Prostate gland (tissue), 2 donors: ENCODE data around the gene STX16. TPM values are rescaled to one million over a fixed set of nuclear protein-coding genes. Genes with fewer than 3 reads are reported as not detected.

Experiments used
- DNase-seq: peaks from one replicate; pipeline ENCODE4 v3.0.0-alpha.2; 2019; ENCODE audit warnings: low spot score
- H3K27ac ChIP-seq, 2 donors: fragments of 200-600 bp; sonication (generic); 2 replicates each; pipeline ENCODE4 v1.5.1; 2017 to 2019
- H3K27me3 ChIP-seq: fragments of 200-600 bp; sonication (generic); replicated peaks from 2 replicates; pipeline ENCODE4 v1.5.1; 2019; ENCODE audit not compliant: insufficient read depth
- H3K36me3 ChIP-seq, 2 donors: fragments of 200-600 bp; sonication (generic); 1 replicate in 1 of 2; 2 replicates in 1 of 2; pipeline versions ENCODE4 v1.5.1 to v1.8.1; 2017 to 2019
- H3K4me1 ChIP-seq: fragments of 200-600 bp; sonication (generic); replicated peaks from 2 replicates; pipeline ENCODE4 v1.5.1; 2019
- H3K4me3 ChIP-seq, 2 donors: fragments of 200-600 bp; sonication (generic); 2 replicates each; pipeline ENCODE4 v1.5.1; 2017 to 2019
- H3K9me3 ChIP-seq: fragments of 200-600 bp; sonication (generic); 2 replicates; pipeline ENCODE4 v1.5.1; 2017
- POLR2A ChIP-seq: fragments of 450-650 bp; IDR thresholded peaks from one replicate; pipeline ENCODE4 v1.6.1; 2016; ENCODE audit warnings: antibody characterized with exemption, mild to moderate bottlenecking
- POLR2AphosphoS5 ChIP-seq: sonication (generic); formaldehyde crosslinking; IDR thresholded peaks from one replicate; pipeline ENCODE4 v1.6.1; 2017; ENCODE audit warnings: antibody characterized with exemption
- WGBS: methylation state at CpG from one replicate; pipeline ENCODE4 v1.1.5; 2018; 5-methylcytosine and 5-hydroxymethylcytosine counted together
- intact Hi-C: fragments of 100-400 bp; cut with DNase I; formaldehyde crosslinking; loops from one replicate; pipeline ENCODE4 v1.14.2; 2022
- total RNA-seq, 2 donors: library from RNA; depleted of rRNA; stranded (reverse); fragments of >200 nt; gene quantifications; one replicate each; pipeline ENCODE4 v1.1.0, GENCODE V29; 2016
- TF ChIP-seq, protein P1 (sequence below), 4 experiments: fragments of 200-600 bp in 2 of 4; fragments of 450-650 bp in 2 of 4; sonication (generic) in 2 of 4; IDR thresholded peaks; 1 replicate in 3 of 4; 2 replicates in 1 of 4; pipeline ENCODE4 v1.5.1; 2016 to 2019; ENCODE audit warnings: antibody characterized with exemption in 4 of 4, mild to moderate bottlenecking in 2 of 4, moderate library complexity in 2 of 4

Gene STX16
- total RNA-seq, 2 donors from 2014 or later, result 34.3 to 115 TPM

DNA sequence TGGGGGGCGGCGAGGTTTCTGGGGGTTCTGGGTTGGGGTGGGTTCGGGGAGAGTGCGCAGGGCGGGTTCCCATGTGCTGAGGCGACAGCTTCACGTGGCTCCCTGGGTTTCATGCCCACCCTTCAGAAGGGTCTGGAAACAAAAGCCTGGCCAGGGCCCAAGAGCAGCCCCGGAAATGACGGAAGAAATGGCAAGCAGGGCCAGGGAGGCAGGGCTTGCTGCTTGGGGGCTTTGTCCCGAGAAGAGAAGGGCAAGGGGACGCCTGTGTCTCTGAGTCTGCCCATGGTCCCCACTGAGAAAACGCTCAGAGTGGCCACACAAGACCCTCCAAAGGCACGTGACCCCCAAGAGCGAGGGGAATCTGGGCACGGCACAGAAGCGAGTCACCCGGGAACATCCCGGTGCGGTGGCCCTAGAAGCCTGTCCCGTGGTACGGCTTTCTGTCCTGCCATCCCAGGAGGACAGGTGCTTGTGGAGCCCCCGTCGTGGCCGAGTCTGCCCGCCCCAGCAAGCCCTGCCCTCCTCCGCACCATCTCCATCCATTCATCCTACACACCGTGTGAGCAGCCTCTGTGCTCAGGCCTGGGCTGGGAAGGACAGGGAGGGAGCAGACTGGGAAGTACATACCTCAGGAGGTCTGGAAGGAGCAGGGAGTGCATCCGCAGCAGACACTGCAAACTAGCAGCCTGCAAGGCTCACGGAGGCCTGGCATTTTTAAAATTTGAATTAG is 50.5 kb downstream of the STX16 start:
- no peaks in the 10 kb centered on the region for H3K27me3 ChIP-seq
- no peaks in the 10 kb centered on the region for H3K9me3 ChIP-seq
- WGBS, result 88% methylated on average over 26 of the region's 29 CpGs
- intact Hi-C loops, result no loop called here
- peaks cover 0 to 4% of the 10 kb centered on the region in 2 donors for H3K36me3 ChIP-seq
- no peaks in the 10 kb centered on the region for H3K4me1 ChIP-seq
- H3K27ac ChIP-seq, result no peak overlapping the region
- H3K4me3 ChIP-seq, result no peak overlapping the region
- TF ChIP-seq, protein P1, sequence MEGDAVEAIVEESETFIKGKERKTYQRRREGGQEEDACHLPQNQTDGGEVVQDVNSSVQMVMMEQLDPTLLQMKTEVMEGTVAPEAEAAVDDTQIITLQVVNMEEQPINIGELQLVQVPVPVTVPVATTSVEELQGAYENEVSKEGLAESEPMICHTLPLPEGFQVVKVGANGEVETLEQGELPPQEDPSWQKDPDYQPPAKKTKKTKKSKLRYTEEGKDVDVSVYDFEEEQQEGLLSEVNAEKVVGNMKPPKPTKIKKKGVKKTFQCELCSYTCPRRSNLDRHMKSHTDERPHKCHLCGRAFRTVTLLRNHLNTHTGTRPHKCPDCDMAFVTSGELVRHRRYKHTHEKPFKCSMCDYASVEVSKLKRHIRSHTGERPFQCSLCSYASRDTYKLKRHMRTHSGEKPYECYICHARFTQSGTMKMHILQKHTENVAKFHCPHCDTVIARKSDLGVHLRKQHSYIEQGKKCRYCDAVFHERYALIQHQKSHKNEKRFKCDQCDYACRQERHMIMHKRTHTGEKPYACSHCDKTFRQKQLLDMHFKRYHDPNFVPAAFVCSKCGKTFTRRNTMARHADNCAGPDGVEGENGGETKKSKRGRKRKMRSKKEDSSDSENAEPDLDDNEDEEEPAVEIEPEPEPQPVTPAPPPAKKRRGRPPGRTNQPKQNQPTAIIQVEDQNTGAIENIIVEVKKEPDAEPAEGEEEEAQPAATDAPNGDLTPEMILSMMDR (IDR thresholded peaks at IDR 0.05), result no peak
- TF ChIP-seq POLR2AphosphoS5, result no peak
- no peak for DNase-seq

- 99% methylated on average over 9 of the region's 9 CpGs for WGBS
- intact Hi-C loops, result no loop called here
- Histone ChIP-seq H3K4me1 (no peaks in the 10 kb centered on the region), H3K27me3 (no peaks in the 10 kb centered on the region), H3K36me3 (peaks cover 0 to under 1% of the 10 kb centered on the region in 2 donors), H3K27ac (no peak overlapping the region), H3K4me3 (no peak overlapping the region), H3K9me3 (no peaks in the 10 kb centered on the region)
- TF ChIP-seq POLR2AphosphoS5, result no peak
- TF ChIP-seq, protein P1 (IDR thresholded peaks at IDR 0.05), result no peak
- TF ChIP-seq POLR2A, result no peak
- no peak for DNase-seq
Observed at GRCh38 chr20:58702161-58702510, 51.1 kb downstream of the STX16 start.

DNA sequence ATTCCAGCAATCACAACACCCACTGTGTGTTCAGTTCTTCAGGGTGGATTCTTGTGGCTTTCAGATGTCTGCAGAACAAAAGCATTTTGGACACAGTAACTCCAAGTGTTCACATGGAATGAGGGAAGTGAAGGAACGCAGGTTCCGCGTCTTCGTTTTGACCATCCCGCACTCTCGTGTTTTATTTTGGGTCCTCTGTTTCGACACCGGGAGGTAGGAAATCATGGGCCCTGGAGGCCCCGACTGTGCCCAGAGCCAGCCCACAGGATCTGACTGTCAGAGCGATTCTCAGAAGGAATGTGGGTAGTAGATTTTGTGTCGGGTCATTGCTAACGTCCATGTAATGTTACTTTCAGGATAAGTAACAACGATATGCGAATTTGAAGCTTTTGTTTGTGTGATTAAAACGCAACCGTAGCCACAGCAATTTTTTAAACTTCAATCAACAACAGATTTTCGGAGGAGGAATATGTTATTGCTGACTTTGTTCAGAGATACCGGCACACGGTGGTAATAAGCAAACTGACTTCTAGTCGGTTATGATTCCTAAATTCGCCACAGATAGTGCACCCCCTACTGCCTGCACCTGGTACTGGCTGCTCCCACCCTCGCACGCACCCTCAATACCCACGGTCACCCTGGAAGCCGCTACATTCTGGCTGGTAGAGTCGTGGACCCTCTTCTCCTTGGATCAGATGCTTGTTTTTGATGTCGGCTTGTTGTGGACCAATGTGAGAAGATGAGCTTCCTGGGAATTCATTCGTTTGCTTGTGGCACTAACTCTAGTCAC is 52.0 kb downstream of the STX16 start:
- intact Hi-C loops, result no loop called here
- WGBS, result 94% methylated on average over 28 of the region's 28 CpGs

DNA sequence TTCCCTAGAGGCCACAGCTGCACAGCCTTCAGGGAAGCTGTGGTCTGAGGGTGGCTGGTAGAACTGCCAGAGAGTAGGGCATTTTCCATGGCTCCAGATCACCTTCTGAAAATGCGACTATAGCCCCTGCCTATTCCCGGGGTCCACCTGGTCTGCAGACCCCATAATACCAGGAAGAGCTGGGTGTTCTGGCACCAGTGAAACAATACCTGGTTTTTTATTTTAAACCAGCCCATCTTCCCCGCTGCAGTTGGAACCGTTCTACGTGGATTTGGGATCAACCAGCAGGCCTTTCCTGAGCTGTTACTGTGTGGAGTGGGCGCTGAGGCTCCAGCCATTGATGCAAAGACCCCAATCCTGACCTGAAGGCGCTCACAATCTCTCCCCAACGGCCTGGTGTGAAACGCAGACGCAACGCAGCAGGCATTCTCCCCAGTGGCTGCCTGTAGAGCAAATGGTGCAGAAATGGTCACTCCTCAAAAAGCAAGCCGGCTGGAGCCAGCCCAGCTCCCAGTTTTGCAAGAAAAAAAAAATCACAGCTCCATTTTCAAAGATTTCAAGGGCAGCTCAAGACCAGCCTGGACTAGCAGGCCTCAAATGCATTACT is 52.8 kb downstream of the STX16 start:
- H3K4me1 ChIP-seq, result no peaks in the 10 kb centered on the region
- 98% methylated on average over 12 of the region's 12 CpGs for WGBS
- no peak for DNase-seq

More for the DNA sequence above, 52.0 kb downstream of the STX16 start:
- Histone ChIP-seq H3K27ac (no peak overlapping the region), H3K36me3 (no peaks in the 10 kb centered on the region), H3K9me3 (no peaks in the 10 kb centered on the region), H3K27me3 (no peaks in the 10 kb centered on the region), H3K4me1 (no peaks in the 10 kb centered on the region), H3K4me3 (no peak overlapping the region)
- DNase-seq, result no peak
- no peak for TF ChIP-seq POLR2A
- no peak for TF ChIP-seq POLR2AphosphoS5
- TF ChIP-seq, protein P1 (IDR thresholded peaks at IDR 0.05), result no peak

More for the DNA sequence above, 52.8 kb downstream of the STX16 start:
- no peaks in the 10 kb centered on the region for H3K36me3 ChIP-seq
- intact Hi-C loops, result no loop called here
- H3K4me3 ChIP-seq, result no peak overlapping the region
- no peaks in the 10 kb centered on the region for H3K9me3 ChIP-seq
- no peaks in the 10 kb centered on the region for H3K27me3 ChIP-seq
- TF ChIP-seq, protein P1 (IDR thresholded peaks at IDR 0.05), result no peak
- TF ChIP-seq POLR2A, result no peak
- TF ChIP-seq POLR2AphosphoS5, result no peak
- H3K27ac ChIP-seq, result no peak overlapping the region
